Thyroid gland (tissue), 4 donors: ENCODE results near the gene TMEM44.

Source experiments
- POLR2A ChIP-seq, 2 donors: fragments of 450-650 bp; IDR thresholded peaks; one replicate each; pipeline ENCODE4 v1.6.1; 2017; ENCODE audit warnings: antibody characterized with exemption in 2 of 2, mild to moderate bottlenecking in 2 of 2, moderate library complexity in 1 of 2
- TF ChIP-seq, protein P1 (sequence below), 6 experiments: fragments of 200-600 bp in 3 of 6; fragments of 450-650 bp in 3 of 6; sonication (generic) in 3 of 6; IDR thresholded peaks; one replicate each; pipeline ENCODE4 v1.5.1; 2016 to 2019; ENCODE audit warnings: antibody characterized with exemption in 6 of 6, mild to moderate bottlenecking in 2 of 6, inconsistent platforms in 1 of 6, moderate library complexity in 1 of 6

DNA sequence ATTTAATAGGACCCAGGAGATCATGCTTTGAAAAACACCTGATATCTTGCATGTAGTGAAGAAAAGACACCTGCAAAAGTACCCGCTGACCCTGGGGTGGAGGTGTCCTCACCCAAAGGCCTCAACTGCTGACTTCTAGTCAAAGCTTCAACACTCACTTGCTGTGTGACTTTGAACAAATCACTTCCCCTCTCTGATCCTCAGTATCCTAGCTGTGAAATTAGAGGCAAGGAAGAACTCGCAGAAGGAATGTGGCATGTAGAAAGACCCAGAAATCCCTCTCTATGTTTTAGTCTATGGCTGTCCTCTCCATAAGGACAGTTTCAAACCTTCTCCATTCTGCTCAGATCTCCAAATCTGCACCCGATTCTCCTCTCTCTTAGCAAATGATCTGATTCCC lies 93.7 kb downstream of the TMEM44 start:
- TF ChIP-seq, protein P1, sequence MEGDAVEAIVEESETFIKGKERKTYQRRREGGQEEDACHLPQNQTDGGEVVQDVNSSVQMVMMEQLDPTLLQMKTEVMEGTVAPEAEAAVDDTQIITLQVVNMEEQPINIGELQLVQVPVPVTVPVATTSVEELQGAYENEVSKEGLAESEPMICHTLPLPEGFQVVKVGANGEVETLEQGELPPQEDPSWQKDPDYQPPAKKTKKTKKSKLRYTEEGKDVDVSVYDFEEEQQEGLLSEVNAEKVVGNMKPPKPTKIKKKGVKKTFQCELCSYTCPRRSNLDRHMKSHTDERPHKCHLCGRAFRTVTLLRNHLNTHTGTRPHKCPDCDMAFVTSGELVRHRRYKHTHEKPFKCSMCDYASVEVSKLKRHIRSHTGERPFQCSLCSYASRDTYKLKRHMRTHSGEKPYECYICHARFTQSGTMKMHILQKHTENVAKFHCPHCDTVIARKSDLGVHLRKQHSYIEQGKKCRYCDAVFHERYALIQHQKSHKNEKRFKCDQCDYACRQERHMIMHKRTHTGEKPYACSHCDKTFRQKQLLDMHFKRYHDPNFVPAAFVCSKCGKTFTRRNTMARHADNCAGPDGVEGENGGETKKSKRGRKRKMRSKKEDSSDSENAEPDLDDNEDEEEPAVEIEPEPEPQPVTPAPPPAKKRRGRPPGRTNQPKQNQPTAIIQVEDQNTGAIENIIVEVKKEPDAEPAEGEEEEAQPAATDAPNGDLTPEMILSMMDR (IDR thresholded peaks at IDR 0.05): no peak
- no peak for TF ChIP-seq POLR2A (IDR thresholded peaks at IDR 0.05)
